ENCODE data around the gene TRMT1. TPM values are rescaled to one million over a fixed set of nuclear protein-coding genes. Genes with fewer than 3 reads are reported as not detected.

Gene TRMT1
- total and polyA plus RNA-seq, 2 donors, result 16.5 to 31.2 TPM

DNA sequence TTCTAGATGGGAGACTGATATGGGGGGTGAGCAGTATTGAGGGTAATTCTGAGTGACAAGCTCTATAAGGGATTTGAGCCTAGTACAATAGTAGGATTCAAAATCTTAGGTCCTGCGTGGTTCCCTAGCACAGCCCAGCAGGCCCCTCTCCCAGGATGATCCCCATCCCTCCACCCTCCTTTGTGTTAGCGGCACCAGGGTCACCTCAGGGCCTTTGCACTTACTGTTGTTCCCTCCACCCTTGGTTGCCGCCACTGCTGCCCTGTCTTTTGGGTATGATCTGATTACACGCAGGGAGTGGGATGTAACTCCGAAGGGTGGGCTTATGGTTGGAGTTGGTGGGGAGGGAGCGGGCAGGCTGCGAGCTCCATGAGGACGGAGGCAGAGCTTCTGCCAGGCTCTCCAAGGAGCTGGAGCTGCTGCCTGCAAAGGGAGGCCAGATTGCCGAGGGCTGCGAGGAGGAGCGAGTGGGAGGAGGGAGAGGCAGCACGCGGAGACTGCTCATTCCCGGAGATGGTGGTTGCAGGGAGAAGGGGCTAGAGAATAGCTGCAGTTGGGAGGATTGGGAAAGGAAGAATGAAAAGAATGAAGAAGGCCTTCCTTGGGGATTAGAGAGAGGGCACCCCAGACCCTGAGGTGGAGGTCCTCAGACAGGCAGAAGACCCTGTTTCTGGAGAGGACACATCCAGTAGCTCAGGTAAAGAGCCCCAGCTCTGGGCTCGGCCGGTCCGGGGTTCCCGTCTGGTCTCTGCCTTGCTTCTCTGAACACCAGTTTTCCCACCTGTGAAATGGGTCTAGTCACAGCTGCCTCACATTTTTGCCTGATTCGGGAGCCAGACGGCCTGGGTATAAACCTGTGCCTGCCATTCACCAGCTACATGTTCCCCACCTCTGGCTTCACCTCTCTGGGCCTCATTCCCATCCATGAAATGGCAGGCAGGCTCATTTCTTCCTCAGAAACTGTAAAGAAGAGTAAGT, 6.7 kb upstream of the TRMT1 start:
- Histone ChIP-seq H3K4me1 (ENCODE audit: insufficient read depth) (peaks cover 2% of the 10 kb centered on the region), H3K4me3 (ENCODE audit: low read depth, low read length) (no peak overlapping the region), H3K27ac (ENCODE audit: low read depth) (no peak overlapping the region), H3K36me3 (ENCODE audit: insufficient read depth) (no peaks in the 10 kb centered on the region)
- WGBS, result 91% methylated on average over 20 of the region's 20 CpGs
- DNase-seq (ENCODE audit: extremely low spot score), result no peak

DNA sequence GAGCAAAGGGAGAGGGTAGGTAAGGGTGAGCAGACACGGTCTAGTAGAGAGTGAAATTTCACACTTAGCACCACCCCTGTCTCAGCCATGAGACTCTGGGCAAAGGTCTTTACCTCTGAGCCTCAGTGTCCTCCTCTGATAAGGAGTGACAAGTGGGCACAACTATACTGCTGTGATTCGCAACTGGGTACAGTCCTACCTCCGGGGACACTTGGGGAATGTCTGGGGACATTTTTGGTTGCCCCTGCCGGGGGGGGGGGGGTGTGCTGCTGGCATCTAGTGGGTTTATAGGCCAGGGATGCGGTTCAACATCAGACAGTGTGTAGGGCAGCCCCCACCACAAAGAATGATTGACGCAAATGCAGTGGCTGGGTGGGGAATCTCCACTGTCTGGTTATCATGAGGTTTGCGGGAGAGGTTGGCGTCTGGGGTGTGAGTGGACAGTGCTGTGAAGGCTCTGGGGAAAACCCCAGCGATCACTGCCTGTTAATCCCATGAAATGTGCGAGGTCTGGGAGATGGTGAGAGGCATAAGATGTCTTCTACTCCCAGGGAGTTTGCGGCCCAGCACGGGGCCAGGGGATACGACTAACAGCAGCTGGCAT, 5.8 kb upstream of the TRMT1 start:
- H3K27ac ChIP-seq (ENCODE audit: low read depth), result no peak overlapping the region
- no peaks in the 10 kb centered on the region for H3K36me3 ChIP-seq (ENCODE audit: insufficient read depth)
- no peak for DNase-seq (ENCODE audit: extremely low spot score)
- H3K4me1 ChIP-seq (ENCODE audit: insufficient read depth), result peaks cover 2% of the 10 kb centered on the region
- 90% methylated on average over 13 of the region's 13 CpGs for WGBS
- no peak overlapping the region for H3K4me3 ChIP-seq (ENCODE audit: low read depth, low read length)

DNA sequence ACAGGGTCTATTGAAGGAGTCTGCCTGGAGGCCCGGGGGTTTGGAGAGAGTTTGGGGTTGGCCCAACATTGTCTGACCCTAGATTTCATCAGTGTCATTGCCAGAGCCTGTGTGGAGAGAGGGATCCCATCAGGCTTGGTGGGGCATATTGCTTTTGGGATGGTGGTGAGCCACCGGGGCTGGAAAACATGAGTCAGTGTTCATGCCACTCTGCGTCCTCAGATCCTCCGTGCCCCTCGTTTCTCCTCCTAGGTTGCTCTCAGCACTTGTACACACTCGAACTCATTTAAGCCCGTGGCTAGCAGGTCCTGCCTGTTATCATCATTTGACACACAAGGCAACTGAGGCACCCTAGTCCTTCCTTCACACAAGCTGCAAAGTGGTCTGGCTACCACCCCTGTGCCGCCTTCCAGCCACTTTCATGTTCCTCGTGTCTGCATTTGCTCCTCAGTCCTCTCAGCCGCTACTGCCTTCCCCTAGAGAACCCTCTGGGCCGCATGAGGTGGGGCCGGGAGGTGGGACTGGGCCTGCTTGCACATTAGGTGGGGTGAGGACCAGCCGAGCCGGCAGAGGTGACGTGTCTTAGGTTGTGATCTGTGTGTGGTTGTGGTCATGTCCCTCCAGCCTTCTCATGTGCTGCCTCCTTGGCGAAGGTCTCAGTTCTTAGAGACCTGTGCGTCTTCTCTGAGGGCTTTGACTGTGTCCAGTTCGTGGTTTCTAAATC, 5.2 kb upstream of the TRMT1 start:
- WGBS, result 82% methylated on average over 18 of the region's 18 CpGs
- no peak overlapping the region for H3K4me3 ChIP-seq (ENCODE audit: low read depth, low read length)
- no peak for DNase-seq (ENCODE audit: extremely low spot score)

DNA sequence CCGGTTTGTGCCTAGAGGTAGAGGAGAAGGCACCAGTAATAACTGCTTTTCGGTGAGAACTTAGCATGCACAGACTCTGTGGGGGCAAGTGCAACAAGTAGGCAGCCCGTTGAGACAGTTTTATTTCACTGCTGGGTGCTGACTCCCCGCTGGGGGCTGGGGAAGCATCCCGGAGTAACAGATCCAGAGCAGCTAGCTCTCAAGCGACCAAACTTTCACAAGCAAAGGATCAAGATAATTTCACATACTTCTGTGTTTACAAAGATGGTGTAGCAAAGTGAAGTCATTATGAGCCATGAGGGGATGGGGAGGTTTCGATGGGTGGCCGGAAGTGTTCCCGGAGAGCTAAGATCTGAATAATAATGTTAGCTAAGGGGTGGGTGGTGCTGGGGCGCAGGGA, 4.3 kb upstream of the TRMT1 start:
- Histone ChIP-seq H3K4me3 (ENCODE audit: low read depth, low read length) (no peak overlapping the region), H3K36me3 (ENCODE audit: insufficient read depth) (no peaks in the 10 kb centered on the region), H3K27ac (ENCODE audit: low read depth) (no peak overlapping the region), H3K4me1 (ENCODE audit: insufficient read depth) (peaks cover 4% of the 10 kb centered on the region)
- DNase-seq (ENCODE audit: extremely low spot score), result no peak
- 69% methylated on average over 10 of the region's 10 CpGs for WGBS

More for the DNA sequence above, 5.2 kb upstream of the TRMT1 start:
- H3K4me1 ChIP-seq (ENCODE audit: insufficient read depth), result peaks cover 4% of the 10 kb centered on the region
- no peaks in the 10 kb centered on the region for H3K36me3 ChIP-seq (ENCODE audit: insufficient read depth)
- H3K27ac ChIP-seq (ENCODE audit: low read depth), result no peak overlapping the region

DNA sequence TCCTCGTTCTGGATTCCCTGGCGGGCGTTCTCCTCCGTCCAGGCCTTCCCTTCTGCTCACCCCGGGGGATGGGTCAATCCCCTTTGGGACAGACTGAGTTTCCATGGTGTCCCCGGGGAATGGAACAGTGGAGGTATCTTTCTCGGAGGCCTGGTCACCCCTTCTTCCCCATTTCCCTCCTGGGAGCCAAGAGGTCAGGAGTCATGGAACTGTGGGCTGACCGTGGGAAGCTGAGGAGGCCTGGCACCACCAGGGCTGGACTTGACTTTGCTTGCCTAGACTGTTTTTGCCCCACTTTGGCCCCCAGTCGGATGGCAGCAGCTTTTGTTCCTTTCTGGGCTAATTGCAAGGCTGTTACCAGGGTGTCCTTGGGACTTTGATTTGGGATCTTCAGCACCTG, 3.5 kb upstream of the TRMT1 start:
- peaks cover 4% of the 10 kb centered on the region for H3K4me1 ChIP-seq (ENCODE audit: insufficient read depth)
- H3K36me3 ChIP-seq (ENCODE audit: insufficient read depth), result no peaks in the 10 kb centered on the region
- no peak for DNase-seq (ENCODE audit: extremely low spot score)
- no peak overlapping the region for H3K27ac ChIP-seq (ENCODE audit: low read depth)
- 76% methylated on average over 9 of the region's 9 CpGs for WGBS
- H3K4me3 ChIP-seq (ENCODE audit: low read depth, low read length), result no peak overlapping the region

DNA sequence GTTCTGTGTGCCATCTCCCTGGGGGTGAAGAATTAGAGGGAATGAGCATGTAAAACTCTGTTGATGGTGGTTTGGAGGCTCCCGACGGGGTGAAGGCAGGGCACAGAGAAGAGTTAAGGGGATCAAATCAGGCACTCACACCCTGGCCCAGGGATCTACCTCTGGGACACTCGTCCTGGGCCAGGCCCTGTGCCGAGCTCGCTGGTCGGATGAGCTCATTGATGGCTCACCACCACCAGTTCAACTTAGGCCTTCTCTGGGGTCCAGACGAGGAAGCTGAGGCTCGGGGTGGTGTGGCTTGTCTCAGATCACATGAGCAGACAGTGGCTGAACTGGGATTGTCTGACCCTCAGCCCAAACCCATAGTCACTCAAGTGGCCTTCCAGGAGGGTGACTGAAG, 3.1 kb upstream of the TRMT1 start:
- 63% methylated on average over 8 of the region's 8 CpGs for WGBS
- H3K4me3 ChIP-seq (ENCODE audit: low read depth, low read length), result no peak overlapping the region
- no peak overlapping the region for H3K27ac ChIP-seq (ENCODE audit: low read depth)
- peaks cover 4% of the 10 kb centered on the region for H3K4me1 ChIP-seq (ENCODE audit: insufficient read depth)
- H3K36me3 ChIP-seq (ENCODE audit: insufficient read depth), result no peaks in the 10 kb centered on the region
- DNase-seq (ENCODE audit: extremely low spot score), result no peak

DNA sequence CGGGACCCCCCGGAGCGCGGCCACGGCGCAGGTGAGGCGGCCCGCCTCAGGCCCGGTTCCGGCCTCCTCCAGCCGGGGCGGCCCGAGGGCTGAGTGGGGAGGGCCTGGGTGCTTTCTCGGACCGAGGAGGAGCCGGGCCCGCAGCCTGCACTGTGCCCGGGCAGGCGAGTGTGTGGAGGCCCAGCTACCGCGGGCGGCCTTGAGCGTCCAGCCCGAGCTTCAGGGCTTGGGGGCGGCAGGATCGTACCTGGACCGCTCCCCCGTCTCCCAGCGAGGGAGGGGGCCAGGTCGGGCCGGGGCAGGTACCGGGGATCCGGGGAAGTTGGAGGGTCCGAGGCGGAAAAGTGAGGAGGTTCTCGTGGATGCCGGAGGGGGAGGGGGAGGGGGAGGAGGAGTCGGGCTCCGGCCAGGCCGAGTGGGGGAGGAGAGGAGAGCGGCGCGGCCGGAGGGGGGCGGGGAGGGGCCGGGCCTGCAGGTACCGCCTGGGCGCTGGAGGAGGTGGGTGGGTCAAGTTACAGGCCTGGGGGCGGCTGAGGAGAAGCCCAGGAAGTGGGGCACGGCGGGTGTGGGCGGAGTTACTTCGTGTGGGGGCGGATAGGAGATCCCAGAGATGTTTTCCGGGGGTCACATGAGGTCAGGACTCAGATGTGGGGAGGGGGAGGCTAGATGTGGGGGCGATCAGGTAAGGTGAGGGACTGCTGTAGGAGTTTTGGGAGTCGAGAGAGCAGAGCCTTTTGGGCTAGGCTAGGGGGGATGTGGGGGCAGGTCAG, 2.1 kb upstream of the TRMT1 start:
- DNase-seq (ENCODE audit: extremely low spot score), result no peak
- Histone ChIP-seq H3K27ac (ENCODE audit: low read depth) (no peak overlapping the region), H3K36me3 (ENCODE audit: insufficient read depth) (no peaks in the 10 kb centered on the region), H3K4me1 (ENCODE audit: insufficient read depth) (peaks cover 4% of the 10 kb centered on the region), H3K4me3 (ENCODE audit: low read depth, low read length) (peak overlapping the region; percentile 99)
- WGBS, result under 1% methylated on average over 57 of the region's 57 CpGs

DNA sequence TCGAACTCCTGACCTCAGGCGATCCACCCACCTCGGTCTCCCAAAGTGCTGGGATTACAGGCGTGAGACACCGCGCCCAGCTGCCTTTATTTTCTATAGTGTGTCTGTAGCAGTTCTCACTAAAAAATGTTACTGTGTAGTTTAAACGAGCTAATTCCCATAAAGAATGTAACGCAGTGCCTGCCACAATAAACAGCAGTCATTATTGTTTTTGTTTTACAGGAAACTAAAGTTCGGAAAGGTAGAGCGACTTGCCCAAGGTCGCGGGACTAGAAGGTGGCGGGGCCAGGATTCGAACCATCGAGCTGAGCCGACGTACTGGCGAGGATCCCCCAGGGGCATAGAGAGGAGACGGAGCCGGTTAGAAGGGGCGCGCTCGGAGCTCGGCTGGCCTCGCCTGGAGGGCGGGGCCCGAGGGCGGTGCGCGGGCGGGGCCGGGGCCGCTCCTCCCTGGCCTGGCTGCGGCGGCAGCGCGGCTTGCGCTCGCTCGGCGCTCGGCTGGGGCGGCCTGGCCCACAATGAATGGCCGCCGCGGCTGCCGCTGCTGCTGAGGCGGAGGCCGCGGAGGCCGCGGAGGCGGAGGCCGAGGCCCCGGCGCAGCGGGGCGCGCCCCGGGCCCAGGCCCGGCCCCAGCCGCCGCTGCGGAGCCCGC, 1.4 kb upstream of the TRMT1 start, which contains the start of gene NACC1:
NACC1 (plus strand) TSS at position 493 of the 652 bp plus-strand sequence. CDS start 16,944 bp downstream, outside the sequence.
- Histone ChIP-seq H3K4me3 (ENCODE audit: low read depth, low read length) (peak within 1 kb of the TSS; percentile 99), H3K36me3 (ENCODE audit: insufficient read depth) (no peaks in the 10 kb centered on the region), H3K27ac (ENCODE audit: low read depth) (no peak within 1 kb of the TSS), H3K4me1 (ENCODE audit: insufficient read depth) (peaks cover 4% of the 10 kb centered on the region)
- peak; percentile 60 for DNase-seq (ENCODE audit: extremely low spot score)
- WGBS, result 3% methylated on average over 65 of the region's 65 CpGs

DNA sequence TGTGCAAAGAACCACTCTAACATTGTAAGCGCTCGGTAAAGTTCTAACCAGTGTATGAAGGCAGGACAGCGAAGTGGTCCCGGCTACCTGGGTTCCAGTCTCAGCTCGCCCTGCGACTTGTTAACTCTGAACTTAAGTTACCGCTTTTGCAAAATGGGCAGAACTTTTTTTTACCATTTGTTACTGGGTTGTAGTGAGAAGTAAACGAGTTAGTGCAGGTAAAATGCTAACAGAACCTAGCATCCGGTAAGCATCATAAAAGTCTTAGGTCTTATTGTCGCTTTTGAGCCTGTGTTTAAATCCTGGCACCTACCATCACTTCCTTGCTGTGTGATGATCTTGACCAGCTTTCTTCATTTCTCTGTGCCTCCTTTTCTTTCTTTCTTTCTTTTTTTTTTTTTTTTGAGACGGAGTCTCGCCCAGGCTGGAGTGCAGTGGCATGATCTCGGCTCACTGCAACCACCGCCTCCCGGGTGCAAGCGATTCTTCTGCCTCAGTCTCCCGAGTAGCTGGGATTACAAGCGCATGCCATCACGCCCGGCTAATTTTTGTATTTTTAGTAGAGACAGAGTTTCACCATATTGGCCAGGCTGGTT, 734 bp upstream of the TRMT1 start:
- 7% methylated on average over 20 of the region's 20 CpGs for WGBS
- Histone ChIP-seq H3K4me3 (ENCODE audit: low read depth, low read length) (peak overlapping the region; percentile 79), H3K4me1 (ENCODE audit: insufficient read depth) (peaks cover 4% of the 10 kb centered on the region), H3K27ac (ENCODE audit: low read depth) (no peak overlapping the region), H3K36me3 (ENCODE audit: insufficient read depth) (no peaks in the 10 kb centered on the region)
- DNase-seq (ENCODE audit: extremely low spot score), result no peak

DNA sequence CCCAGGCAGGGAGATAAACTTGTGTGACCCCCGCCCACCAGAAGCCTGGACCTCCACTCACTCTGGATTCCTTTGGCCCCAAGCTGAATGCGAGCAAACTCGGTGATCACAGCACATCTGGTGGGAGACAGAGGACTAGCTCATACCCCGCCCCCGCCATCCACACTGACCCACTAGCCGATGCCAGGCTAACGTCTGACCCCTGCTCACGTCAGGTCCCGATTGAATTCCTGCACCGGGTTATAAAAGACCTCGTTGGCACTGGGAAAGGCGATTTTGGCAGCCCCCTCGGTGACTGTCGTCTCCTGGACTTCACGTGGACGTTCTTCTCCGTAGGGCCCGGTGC, 631 bp downstream of the TRMT1 start:
- Histone ChIP-seq H3K27ac (ENCODE audit: low read depth) (no peak overlapping the region), H3K36me3 (ENCODE audit: insufficient read depth) (no peaks in the 10 kb centered on the region), H3K4me1 (ENCODE audit: insufficient read depth) (peaks cover 4% of the 10 kb centered on the region), H3K4me3 (ENCODE audit: low read depth, low read length) (peak overlapping the region; percentile 79)
- WGBS, result 2% methylated on average over 18 of the region's 18 CpGs
- no peak for DNase-seq (ENCODE audit: extremely low spot score)

DNA sequence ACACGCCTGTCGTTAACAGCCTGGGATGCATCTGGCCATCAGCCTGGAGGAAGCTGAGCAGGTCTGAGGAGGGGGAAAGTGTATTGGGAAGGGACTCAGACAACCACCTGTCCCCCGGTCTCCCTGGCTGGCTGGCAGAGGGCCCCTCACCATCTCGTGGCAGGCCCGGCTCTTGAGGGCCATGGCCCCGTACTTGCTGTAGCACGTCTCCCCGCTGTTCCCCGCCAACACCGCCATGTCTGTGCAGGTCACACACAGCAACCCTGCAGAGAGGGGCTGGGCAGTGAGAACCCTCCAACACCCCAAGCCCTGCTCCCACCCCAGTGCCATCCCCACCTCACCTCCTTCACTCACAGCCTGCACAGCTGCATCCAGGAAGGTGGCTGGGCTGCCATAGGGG, 4.0 kb downstream of the TRMT1 start:
- no peak overlapping the region for H3K27ac ChIP-seq (ENCODE audit: low read depth)
- H3K4me3 ChIP-seq (ENCODE audit: low read depth, low read length), result no peak overlapping the region
- H3K36me3 ChIP-seq (ENCODE audit: insufficient read depth), result no peaks in the 10 kb centered on the region
- WGBS, result 94% methylated on average over 10 of the region's 10 CpGs
- peaks cover 1% of the 10 kb centered on the region for H3K4me1 ChIP-seq (ENCODE audit: insufficient read depth)
- no peak for DNase-seq (ENCODE audit: extremely low spot score)

DNA sequence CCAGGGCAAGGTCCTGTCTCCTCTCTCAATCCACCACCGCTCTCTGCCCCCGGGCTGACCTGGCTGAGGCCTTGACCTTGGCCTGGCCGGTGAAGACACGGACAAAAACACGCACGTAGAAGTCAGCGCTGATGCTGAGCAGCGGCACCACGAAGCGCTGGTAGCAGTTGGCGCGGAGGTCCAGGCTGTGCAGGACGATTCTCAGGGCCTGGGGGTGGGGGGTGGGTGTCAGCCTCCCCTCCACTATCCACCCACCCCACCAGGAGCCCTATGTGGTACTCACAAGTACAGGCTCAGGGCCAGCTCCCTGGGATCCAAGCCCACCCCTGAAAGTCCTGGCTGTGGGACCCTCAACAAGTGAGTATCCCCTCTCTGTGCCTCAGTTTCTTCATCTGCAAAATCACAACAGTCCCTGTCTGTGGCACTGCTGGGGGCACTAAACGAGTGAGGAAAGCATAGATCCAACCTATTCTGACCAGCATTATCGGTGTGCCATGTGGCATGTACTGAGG, 6.4 kb downstream of the TRMT1 start:
- H3K4me1 ChIP-seq (ENCODE audit: insufficient read depth), result no peaks in the 10 kb centered on the region
- 90% methylated on average over 15 of the region's 15 CpGs for WGBS
- no peak for DNase-seq (ENCODE audit: extremely low spot score)
- no peak overlapping the region for H3K27ac ChIP-seq (ENCODE audit: low read depth)
- H3K36me3 ChIP-seq (ENCODE audit: insufficient read depth), result peaks cover 2% of the 10 kb centered on the region
- H3K4me3 ChIP-seq (ENCODE audit: low read depth, low read length), result no peak overlapping the region
